Measurements from ENCODE around the gene SPHKAP. TPM values are rescaled to one million over a fixed set of nuclear protein-coding genes. Genes with fewer than 3 reads are reported as not detected.

The SPHKAP gene
- total RNA-seq, 4 donors from 2014 or later = not detected

- no peak overlapping the region for H3K4me3 ChIP-seq
- no peaks in the 10 kb centered on the region for H3K36me3 ChIP-seq
- no peak overlapping the region for H3K27ac ChIP-seq
- TF ChIP-seq POLR2A (IDR thresholded peaks at IDR 0.05) (no peak), CTCF (IDR thresholded peaks at IDR 0.05) (no peak)
- DNase-seq = no peak
- H3K27me3 ChIP-seq = no peaks in the 10 kb centered on the region
- H3K4me1 ChIP-seq = no peaks in the 10 kb centered on the region
- no peaks in the 10 kb centered on the region for H3K9me3 ChIP-seq
Measured at GRCh38 chr2:228072669-228073068, 108.8 kb downstream of the SPHKAP start.

- no peak for TF ChIP-seq CTCF (IDR thresholded peaks at IDR 0.05)
- TF ChIP-seq POLR2A (IDR thresholded peaks at IDR 0.05) = no peak
- Histone ChIP-seq H3K4me1 (no peaks in the 10 kb centered on the region), H3K36me3 (no peaks in the 10 kb centered on the region), H3K27me3 (no peaks in the 10 kb centered on the region), H3K4me3 (no peak overlapping the region), H3K27ac (no peak overlapping the region), H3K9me3 (no peaks in the 10 kb centered on the region)
- DNase-seq = no peak
Measured at GRCh38 chr2:228067309-228067708, 114.2 kb downstream of the SPHKAP start.

GRCh38 chr2:228066126-228066798 is 115.2 kb downstream of the SPHKAP start:
- no peak for DNase-seq
- Histone ChIP-seq H3K27ac (no peak overlapping the region), H3K4me3 (no peak overlapping the region), H3K36me3 (no peaks in the 10 kb centered on the region), H3K27me3 (no peaks in the 10 kb centered on the region), H3K9me3 (no peaks in the 10 kb centered on the region), H3K4me1 (no peaks in the 10 kb centered on the region)
- TF ChIP-seq POLR2A (IDR thresholded peaks at IDR 0.05) = no peak
- TF ChIP-seq CTCF (IDR thresholded peaks at IDR 0.05) = no peak

- H3K4me3 ChIP-seq = no peak overlapping the region
- TF ChIP-seq POLR2A (IDR thresholded peaks at IDR 0.05) (no peak), CTCF (IDR thresholded peaks at IDR 0.05) (no peak)
- no peaks in the 10 kb centered on the region for H3K36me3 ChIP-seq
- no peaks in the 10 kb centered on the region for H3K9me3 ChIP-seq
- H3K27me3 ChIP-seq = no peaks in the 10 kb centered on the region
- no peak overlapping the region for H3K27ac ChIP-seq
- no peaks in the 10 kb centered on the region for H3K4me1 ChIP-seq
- DNase-seq = no peak
Measured at GRCh38 chr2:228065686-228066085, 115.8 kb downstream of the SPHKAP start.

- TF ChIP-seq POLR2A (IDR thresholded peaks at IDR 0.05) (no peak), CTCF (IDR thresholded peaks at IDR 0.05) (no peak)
- no peaks in the 10 kb centered on the region for H3K36me3 ChIP-seq
- no peak overlapping the region for H3K27ac ChIP-seq
- DNase-seq = no peak
- no peaks in the 10 kb centered on the region for H3K4me1 ChIP-seq
- no peak overlapping the region for H3K4me3 ChIP-seq
- no peaks in the 10 kb centered on the region for H3K9me3 ChIP-seq
- H3K27me3 ChIP-seq = no peaks in the 10 kb centered on the region
Measured at GRCh38 chr2:228064796-228065315, 116.6 kb downstream of the SPHKAP start.

All from Peyer's patch (tissue), 4 donors.